Caki2 (cell line): ENCODE measurements around the gene EEF1E1. TPM values are rescaled to one million over a fixed set of nuclear protein-coding genes. Genes with fewer than 3 reads are reported as not detected.
"Not testable (repeated sequence)": the region's sequence is repeated elsewhere in the genome, so short reads cannot be mapped to it uniquely, and the experiment has no call there.

Experiments used
- DNase-seq: peaks from one replicate; pipeline ENCODE4 v3.0.0-alpha.2; 2015; ENCODE audit warnings: low read depth
- in situ Hi-C: cut with HindIII; loops from 2 replicates; pipeline ENCODE4 v1.10.0; 2016; ENCODE audit warnings: low sequenced_read_pairs, low pct_unique_long_range_greater_than_20kb, mixed read lengths
- total RNA-seq: library from RNA; depleted of rRNA; stranded (reverse); fragments of >200 nt; shearing (Covaris generic); gene quantifications from 2 replicates; pipeline ENCODE4 v1.2.3, GENCODE V29; 2014; ENCODE audit warnings: low replicate concordance

The EEF1E1 gene
- total RNA-seq, 1 experiment from 2014 or later: 217 TPM

DNA sequence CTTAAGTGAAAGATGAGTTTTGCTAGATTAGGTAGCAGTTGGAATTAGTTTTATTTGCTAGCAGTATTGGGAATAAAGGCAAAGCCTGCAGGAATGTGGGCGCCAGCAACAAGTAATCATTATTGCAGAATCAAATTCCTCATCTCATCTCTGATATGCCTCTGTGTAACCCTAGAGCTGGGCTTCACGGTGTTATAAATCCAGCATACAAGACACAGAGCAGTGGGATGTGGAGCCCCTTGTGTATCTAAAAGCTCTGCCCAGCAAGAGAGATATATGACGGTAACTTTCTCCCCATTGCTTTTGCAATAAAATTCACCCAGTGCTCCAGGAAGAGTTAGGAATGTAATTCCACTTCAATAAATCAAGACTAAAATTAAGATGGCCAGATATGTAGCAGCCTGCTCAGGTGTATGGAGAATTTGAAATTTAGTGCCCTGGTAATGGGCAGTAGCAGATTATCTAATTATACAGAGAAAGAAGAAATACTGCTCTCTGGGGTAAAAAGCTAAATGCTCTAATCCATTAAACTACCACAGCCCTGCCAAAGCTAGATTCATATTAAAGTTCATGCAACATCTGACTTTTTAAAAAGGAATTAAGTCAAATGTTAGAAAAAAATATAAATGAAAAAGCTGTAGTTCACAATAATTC lies 32.6 kb downstream of the EEF1E1 start:
- in situ Hi-C loops: no loop called here
- no peak for DNase-seq

DNA sequence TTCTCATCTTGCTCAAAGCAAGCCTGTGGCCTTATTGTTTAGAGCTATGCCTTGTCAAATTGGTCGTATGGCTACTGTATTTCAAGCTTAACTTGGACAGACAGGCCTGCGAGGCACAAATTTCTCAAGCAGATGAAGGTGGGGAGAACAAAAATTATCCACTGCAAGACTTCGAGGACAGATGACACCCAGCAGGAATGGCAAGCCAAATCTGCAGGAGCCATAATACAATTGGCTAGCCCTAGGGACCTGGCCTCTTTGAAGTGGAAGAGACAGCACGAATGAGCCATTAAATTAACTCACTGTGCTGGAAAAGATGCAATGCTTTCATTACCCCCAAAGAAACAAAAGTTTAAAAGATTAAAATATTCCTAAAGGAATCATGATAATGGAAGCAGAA lies 33.2 kb downstream of the EEF1E1 start:
- in situ Hi-C loops: no loop called here
- DNase-seq: no peak

- DNase-seq: no peak
- in situ Hi-C loops: no loop called here
Measured at GRCh38 chr6:8066108-8066507, 36.2 kb downstream of the EEF1E1 start.

- no peak for DNase-seq
- in situ Hi-C loops: no loop called here
Measured at GRCh38 chr6:8065519-8065911, 36.8 kb downstream of the EEF1E1 start.

- DNase-seq: no peak
Measured at GRCh38 chr6:8064638-8065518, 37.5 kb downstream of the EEF1E1 start.

DNA sequence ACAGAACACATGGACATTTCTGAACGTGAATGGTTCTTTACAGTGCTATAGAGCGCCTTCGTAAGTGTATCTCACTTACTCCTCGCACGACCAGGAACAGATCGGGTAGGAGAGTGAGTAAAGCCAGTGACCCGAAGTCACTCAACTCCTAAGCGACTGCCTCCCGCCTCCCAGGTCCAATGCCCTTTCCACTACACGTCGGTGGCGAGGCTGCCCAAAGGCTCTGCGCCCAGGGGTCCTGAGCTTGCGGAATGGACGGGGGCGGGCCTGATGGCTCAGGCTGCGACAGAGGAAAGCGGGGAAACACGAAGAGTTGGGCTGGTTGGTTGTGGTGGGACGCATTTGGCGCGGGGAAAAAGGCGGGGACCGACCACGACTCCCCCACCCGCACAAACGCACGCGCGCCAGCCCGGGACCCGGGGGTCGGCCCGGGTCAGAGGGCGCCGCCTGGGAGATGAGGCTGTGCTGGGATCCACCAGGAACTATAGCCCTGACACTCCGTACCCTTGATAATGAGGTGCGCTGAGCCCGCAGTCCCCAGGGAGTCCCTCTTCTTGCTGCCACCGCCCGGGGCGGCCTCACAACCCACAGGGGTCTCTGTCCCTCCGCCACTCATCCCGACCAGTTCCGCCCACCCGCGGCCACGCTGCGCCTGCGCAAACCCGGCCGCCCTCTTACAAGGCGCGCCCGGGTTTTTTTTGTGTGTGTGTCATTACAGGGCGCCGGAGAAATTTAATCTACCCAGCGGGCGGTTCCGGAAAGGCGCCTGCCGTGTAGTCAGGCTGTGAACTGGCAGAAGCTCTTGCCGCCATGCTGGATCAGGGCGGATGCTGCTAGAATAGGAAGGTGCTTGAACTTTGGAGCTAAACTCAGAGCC lies 38.3 kb downstream of the EEF1E1 start, which contains the start of gene BLOC1S5:
TSS of gene BLOC1S5 (minus strand) at position 629 of the 877 bp plus-strand sequence. CDS start at position 616, 13 bp downstream.
- in situ Hi-C loops: no loop called here
- peak; percentile 97 for DNase-seq

More at GRCh38 chr6:8064638-8065518, 37.5 kb downstream of the EEF1E1 start:
- in situ Hi-C loops: no loop called here

- in situ Hi-C loops: no loop called here
- DNase-seq: no peak
Measured at GRCh38 chr6:8061736-8062135, 40.6 kb downstream of the EEF1E1 start.

GRCh38 chr6:8060346-8060745 lies 42.0 kb downstream of the EEF1E1 start:
- in situ Hi-C loops: no loop called here
- DNase-seq: no peak

DNA sequence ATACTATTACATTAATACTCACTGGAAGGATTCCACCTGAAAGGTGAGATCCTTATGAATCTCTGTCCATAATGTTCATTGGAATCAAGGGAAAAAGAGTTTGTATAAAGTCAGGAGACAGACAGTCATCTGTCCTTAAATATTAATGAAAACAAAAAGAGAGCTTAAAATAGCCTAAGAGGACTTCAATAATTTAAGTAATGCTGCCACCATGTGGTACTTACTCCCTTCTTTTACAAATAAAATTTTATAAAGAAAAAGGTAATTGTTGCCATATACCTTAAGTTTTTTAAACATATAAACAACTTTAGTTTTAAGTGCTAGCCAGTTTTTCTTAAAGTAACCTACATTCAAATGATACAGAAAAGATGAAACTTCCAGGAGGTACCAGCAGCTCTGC lies 43.2 kb downstream of the EEF1E1 start:
- in situ Hi-C loops: no loop called here
- DNase-seq: peak; percentile 34

- in situ Hi-C loops: no loop called here
- DNase-seq: no peak
Measured at GRCh38 chr6:8057793-8058192, 44.6 kb downstream of the EEF1E1 start.

GRCh38 chr6:8057263-8057662 lies 45.1 kb downstream of the EEF1E1 start:
- in situ Hi-C loops: no loop called here
- no peak for DNase-seq

DNA sequence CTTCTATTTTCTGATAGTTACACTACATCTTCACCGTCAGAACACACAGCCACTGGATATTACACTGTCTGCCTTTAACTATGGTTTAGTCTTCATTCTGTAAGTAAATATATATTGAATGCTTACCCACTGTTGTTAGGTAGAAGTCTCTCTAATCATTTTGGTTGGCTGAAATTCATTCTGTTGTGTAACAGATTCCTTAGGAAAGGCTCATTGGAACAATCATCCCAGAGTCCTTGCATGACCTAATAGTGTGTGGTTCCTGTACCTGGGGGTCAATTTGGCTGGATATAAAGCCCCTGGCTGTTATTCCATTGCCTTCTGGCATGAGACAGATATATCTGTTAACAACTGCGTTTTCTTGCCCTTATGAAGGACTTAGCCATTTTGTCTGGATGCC lies 48.1 kb downstream of the EEF1E1 start:
- in situ Hi-C loops: no loop called here
- no peak for DNase-seq

- no peak for DNase-seq
- in situ Hi-C loops: no loop called here
Measured at GRCh38 chr6:8047541-8048292, 54.6 kb downstream of the EEF1E1 start.

- in situ Hi-C loops: not testable (repeated sequence)
Measured at GRCh38 chr6:8045769-8046168, 56.6 kb downstream of the EEF1E1 start.

DNA sequence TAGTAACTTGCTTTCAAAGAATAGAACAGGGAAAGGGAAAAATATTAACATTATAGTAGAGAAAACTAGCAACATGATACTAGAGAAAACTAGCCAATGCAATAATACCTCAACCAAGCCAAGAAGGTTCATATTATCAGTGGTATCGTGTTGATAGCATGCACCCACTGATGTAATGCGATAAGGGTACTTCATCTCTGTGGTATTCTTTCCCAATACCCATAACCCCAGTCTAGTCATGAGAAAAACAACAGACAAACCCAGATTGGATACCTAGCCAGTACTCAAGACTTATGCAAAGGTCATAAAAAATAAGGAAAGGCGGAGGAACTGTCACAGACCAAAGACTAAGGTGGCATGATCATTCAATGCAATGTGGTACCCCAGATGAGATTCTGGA lies 59.1 kb downstream of the EEF1E1 start:
- in situ Hi-C loops: no loop called here
- DNase-seq: no peak

More at GRCh38 chr6:8045769-8046168, 56.6 kb downstream of the EEF1E1 start:
- not testable (repeated sequence) for DNase-seq

- in situ Hi-C loops: no loop called here
- DNase-seq: no peak
Measured at GRCh38 chr6:8041913-8042583, 60.3 kb downstream of the EEF1E1 start.

DNA sequence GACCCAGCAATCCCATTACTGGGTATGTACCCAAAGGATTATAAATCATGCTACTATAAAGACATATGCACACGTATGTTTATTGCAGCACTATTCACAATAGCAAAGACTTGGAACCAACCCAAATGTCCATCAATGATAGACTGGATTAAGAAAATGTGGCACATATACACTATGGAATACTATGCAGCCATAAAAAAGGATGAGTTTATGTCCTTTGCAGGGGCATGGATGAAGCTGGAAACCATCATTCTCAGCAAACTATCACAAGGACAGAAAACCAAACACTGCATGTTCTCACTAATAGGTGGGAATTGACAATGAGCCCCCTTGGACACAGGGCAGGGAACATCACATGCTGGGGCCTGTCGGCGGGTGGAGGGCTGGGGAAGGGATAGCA lies 68.2 kb downstream of the EEF1E1 start:
- in situ Hi-C loops, DNase-seq: not testable (repeated sequence)
